ENCODE measurements around the gene WNK3.
"Not testable (repeated sequence)": the region's sequence is repeated elsewhere in the genome, so short reads cannot be mapped to it uniquely, and the experiment has no call there.

Gene WNK3

DNA sequence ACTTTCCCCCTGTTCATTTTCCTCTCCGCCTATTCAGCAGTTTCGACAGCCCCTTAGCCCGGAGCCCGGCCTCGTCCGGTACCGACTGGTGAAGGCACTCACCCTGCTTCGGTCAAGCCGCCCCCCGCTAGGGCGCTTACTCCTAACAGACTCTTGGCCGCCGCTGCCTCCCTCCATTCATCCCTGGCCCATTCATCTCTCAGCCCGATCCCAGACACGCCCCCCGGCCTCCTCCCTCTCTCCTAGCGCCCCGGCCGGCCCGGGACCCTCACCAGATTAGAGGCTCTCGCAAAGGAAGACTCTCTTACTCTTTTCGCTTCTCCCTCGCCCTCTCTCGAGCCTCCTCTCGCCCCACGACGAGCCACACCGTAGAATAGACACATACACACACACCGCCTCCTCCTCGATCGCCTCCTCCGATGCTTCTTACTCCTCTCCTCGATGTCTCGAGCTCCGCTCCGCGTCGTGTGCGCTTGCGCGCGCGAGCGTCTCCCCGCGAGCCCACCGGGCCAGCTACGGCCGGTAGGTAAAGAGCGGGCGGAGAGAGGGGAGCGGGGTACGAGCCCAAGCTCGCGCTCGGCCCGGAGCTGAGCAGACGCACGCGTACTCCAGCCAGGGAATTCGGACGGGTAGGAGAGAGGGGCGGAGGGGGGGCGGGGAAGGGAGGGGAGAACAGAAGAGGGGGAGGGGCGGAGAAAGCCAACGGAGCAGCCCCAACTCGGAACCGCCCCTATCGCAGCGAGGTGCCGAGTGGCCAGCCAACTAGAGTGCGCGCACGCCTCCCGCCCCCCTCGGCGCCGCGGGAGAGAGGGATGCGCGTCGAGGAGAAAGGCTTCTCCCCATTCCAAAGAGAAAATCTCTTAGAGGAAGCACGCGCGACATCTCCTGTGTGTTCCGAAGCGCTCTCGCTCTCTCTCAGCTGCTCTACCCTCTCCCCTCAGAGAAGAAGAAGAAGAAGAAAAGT is at the start of gene WNK3:
WNK3 (minus strand) TSS at position 633 of the 964 bp plus-strand sequence.
- FAIRE-seq, result no peak

- no peak for FAIRE-seq
These were observed 49.4 kb upstream of the WNK3 start for GRCh38 chrX:54407266-54407665.

GRCh38 chrX:54397113-54397512 is 39.3 kb upstream of the WNK3 start:
- FAIRE-seq, result no peak

GRCh38 chrX:54386314-54386713 is 28.5 kb upstream of the WNK3 start:
- no peak for FAIRE-seq

- not testable (repeated sequence) for FAIRE-seq
These were observed 26.8 kb upstream of the WNK3 start for GRCh38 chrX:54384661-54385060.

DNA sequence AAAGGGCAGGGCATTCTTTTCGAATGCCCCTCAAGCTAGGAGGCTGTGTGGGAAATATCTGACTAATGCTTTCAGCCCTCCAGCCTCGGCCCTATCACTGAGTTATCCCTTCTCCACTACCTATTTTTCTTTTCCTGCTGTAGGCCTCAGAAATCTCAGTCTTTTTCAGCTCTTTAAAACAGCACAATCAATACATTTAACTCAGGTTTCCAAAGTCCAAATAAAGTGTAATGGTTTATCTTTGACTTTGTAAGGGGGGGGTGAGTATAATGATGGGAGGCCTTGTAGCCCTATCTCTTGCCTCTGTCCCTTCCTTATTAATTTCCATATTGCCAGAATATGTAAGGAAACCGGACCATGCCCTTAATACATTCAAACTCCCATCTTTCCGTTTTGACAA is 1.6 kb upstream of the WNK3 start:
- FAIRE-seq, result no peak

GRCh38 chrX:54358424-54359211 is 772 bp upstream of the WNK3 start:
- FAIRE-seq, result no peak

- no peak for FAIRE-seq
These were observed 5.2 kb downstream of the WNK3 start for GRCh38 chrX:54352677-54353076.

GRCh38 chrX:54337383-54337782 is 20.5 kb downstream of the WNK3 start:
- FAIRE-seq, result not testable (repeated sequence)

- FAIRE-seq, result no peak
These were observed 32.8 kb downstream of the WNK3 start for GRCh38 chrX:54325077-54325476.

DNA sequence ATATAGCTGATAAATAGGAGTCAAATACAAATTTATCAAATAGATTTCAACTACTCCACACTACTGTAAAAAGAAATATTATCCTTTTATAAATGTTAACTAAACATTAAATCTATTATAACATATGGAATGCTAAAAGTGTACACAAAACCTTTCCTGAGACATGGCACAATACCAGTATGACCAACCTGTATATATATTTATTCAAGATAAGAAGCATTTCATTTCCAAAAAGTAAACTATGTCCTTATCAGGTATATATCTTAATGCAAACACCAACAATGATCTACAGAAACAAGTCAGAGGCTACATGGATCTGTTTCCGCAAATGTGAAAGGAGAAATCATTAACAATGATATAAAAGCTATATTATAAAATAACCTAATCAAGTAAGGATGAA is 37.8 kb downstream of the WNK3 start:
- no peak for FAIRE-seq

DNA sequence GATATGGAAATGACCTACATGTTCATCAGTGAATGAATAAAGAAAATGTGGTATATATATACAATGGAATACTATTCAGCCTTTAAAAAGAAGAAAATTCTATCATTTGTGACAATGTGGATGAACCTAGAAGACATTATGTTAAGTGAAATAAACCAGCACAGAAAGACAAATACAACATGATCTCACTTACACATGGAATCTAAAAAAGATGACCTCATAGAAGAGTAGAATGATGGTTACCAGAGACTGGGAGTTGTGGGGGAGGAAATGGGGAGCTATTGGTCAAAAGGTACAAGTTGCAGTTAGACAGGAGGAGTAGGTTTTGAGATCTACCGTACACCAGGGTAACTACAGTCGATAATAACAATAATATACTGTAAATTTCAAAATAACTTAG is 51.5 kb downstream of the WNK3 start:
- FAIRE-seq, result no peak

DNA sequence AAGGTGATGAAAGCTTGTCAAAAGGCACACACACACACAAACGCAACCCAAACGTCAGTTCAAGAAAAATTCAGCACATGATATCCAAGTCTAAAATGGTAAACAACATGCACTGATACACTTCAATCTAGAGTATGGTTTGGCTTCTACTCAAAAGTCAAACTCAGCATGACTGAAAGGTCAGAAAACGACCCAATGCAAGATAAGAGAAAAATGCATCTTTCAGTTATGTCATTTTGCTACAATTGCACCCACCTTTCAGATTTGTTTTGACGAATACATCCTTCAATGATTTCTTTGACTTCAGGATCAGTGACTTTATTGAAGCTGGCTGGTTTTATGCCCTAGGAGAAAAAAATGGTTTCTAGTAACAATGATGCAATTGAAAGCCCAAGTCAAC is 56.3 kb downstream of the WNK3 start:
- FAIRE-seq, result no peak

DNA sequence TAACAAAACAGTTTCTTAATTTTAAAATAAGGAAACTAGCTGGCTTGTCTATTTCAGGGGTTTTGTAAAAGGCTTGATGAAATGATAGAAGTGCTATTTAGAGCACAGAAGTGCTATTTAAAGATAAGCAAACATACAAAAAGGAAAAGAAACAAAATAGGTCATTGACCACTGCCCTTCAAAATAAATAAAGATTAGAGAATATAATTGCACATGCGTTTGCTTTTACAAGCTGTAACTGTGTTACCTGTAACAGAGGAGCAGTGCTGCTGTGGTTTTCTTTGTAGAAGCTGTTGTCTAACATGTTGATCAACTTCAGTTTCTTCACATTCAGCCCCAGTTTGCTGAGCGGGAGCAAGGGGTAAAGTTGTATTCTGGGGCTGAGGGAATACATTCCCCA is 63.5 kb downstream of the WNK3 start:
- no peak for FAIRE-seq

DNA sequence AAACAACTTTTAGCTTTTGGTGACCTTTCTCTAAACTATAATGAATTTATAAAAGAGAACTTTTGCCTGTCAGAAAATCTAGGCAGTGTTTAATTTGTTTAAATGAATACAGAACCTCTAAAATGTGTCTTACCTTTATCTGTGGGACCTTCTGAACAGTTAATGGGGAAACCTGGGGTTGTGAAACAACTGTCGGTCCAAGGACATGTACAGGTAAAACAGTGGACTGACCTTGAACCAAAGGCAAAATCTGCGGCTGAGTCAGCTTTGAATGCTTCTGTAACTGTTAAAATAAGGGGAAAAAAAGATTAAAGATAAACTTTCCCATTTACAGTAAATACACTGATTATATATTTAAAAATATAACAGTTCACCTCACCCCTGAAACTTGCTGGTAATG is 65.1 kb downstream of the WNK3 start:
- no peak for FAIRE-seq

DNA sequence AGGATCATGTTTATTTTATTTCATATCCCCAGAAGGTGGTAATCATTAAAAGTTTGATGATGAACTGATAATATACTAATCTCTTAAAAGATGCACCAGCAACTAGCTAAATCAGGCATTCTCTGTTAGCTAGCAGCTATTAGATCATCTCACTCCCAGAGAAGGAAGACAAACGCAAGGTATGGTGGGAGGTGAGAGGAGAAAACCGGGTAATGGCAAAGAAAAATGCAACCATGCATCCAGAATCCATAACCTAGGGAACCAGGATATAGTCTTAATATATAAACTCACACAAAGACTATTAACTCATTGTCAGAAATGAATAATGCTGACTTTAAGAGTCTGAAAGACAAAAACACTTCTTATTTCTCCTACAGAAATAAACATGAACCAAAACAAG is 66.1 kb downstream of the WNK3 start:
- FAIRE-seq, result no peak

DNA sequence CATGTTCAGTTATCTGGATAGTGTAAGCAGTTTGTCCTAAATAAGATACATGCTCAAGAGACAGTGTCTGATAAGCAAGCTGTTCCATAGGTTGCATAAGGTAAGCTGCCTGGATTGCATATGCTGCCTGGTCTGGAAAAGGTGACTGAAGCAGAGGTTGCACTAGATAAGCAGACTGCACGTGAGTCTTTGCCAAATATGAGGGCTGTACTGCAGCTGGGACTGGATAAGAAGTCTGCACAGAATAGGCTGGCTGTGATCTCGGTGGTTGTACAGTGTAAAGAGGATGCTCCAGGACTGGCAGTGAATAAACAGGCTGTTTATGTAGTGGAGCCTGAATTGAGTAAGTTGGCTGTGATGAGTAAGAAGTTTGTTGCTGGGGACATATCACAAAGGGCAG is 68.9 kb downstream of the WNK3 start:
- FAIRE-seq, result no peak

DNA sequence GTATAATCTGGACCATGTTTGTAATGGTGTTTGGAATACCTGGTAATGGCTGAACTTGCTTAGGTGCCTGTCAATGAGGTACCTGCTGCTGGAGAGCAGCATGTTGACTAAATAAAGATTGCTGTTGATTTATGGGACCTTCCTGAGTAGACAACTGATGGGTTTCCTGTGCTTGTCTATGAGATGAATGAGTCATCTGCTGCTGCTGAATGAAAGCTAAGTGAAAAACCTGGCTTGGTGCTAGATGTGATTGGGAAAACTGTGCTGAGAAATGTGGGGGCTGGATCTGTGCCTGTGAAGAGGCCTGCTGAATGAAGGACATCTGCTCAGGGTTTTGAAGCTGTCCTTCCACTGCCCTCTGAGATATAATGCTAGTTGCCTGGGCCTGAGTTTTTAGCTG is 69.6 kb downstream of the WNK3 start:
- FAIRE-seq, result no peak

DNA sequence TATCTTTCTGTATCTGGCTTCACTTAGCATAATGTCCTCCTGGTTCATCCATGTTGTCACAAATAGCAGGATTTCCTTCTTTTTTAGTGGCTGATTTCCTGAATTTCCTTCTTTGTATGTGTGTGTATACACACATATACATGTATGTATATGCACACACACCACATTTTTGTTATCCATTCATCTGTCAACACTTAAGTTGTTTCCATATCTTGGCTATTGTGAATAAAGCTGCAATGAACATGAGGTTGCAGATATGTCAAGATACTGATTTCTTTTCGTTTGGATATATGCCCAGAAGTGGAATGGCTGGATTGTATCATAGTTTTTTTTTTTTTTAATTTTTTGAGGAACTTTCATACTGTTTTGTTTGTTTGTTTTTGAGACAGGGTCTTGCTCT is 76.2 kb downstream of the WNK3 start:
- FAIRE-seq, result no peak

DNA sequence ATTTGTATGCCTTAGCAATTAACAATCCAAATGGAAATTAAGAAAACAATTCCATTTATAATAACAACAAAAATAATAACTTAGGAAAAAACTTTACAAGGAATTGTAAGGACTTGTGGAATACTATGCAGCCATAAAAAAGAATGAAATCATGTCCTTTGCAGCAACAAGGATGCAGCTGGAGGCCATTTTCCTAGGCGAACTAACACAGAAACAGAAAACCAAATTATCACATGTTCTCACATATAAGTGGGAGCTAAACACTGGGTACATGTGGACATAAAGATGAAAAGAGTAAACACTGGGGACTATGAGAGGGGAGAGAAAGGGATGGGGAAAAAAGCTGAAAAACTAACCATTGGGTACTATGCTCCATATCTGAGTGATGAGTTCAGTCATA is 77.4 kb downstream of the WNK3 start:
- FAIRE-seq, result no peak

DNA sequence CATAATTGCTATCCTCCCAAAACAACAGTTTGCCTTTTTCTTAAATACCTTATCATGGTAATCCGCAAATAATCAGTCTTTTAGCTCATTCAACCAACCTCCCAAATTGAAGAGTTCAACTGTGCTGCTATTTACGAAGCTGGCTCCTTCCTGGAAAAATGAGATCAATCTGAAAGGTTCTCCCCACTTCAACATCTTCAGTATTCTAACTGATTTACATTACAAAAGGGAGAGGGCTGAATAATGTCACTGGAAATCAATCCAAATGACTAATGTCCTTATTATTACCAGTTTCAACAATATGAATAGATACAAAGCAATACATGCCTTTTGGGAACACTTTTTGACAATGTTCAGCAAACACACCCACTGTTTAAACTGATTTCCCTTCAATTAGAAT is 86.2 kb downstream of the WNK3 start:
- no peak for FAIRE-seq

DNA sequence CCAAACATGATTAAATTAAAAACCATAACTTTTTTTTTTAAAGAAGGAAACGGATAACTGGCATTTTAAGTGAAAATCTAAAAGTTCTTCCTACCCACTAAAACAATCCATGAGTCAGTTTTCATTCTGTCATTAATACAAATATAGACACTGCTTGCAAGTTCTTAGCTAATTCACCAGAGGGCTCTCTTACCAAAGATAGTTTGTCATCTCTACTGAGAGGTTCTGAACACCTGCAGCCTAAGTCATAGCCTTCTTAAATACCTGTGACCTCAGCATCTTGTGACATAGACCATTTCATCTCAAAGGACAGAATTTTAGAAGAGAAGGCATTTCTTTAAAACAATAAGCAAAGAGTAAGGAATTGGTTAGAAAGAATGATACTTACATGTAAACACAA is 109.5 kb downstream of the WNK3 start:
- FAIRE-seq, result no peak

DNA sequence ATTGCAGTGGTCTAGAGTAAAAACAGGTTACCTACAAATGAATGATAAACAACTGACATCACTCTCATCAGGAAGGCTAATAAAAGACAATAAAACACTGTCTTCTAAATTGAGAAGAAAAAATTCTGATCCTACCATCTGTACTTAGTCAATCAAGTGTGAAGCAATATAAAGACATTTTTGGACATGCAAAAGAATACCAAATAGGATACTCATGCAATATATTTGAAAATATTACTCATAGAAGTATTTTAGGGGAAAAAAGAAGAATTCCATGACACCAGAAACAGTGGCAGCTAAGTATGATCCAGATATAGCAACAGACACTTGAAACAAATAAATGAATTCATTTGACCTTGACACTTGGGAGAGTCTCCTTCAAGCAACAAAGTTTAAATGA is 111.0 kb downstream of the WNK3 start:
- FAIRE-seq, result no peak

DNA sequence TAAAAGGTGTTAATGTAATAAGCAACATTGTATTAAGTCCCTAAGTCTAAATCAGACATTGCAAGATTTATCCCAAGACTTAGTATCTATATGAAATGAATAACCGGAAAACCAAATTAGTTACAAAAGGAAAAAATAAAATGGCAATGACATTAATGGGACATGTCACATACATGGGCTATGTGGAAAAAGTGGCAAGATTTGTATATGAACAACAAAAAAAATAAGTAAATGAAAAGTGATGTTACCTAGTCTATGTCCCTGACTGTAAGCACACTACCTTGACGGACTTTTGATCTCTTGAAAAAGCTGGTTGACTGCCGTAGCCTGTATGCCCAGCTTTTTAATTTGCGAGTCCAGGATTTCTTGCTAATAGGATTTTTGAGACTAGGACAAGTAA is 119.3 kb downstream of the WNK3 start:
- no peak for FAIRE-seq

Measured in TTC549 (cell line).